SU-DHL-6 (cell line): ENCODE results near the gene NCAPH2.

Source experiments
- EZH2phosphoT487 ChIP-seq: fragments of 200-600 bp; sonication (generic), shearing (Covaris generic); conservative IDR thresholded peaks from 2 replicates; pipeline ENCODE4 v1.6.1; 2018; ENCODE audit warnings: mild to moderate bottlenecking, antibody characterized with exemption, low read length, moderate library complexity, mixed read lengths
- TF ChIP-seq, protein P1 (sequence below): fragments of 200-600 bp; sonication (generic); IDR thresholded peaks from one replicate; pipeline ENCODE4 v1.5.1; 2017; ENCODE audit warnings: antibody characterized with exemption, mild to moderate bottlenecking, low read length, moderate library complexity; ENCODE audit not compliant: insufficient read depth, poor library complexity, severe bottlenecking

DNA sequence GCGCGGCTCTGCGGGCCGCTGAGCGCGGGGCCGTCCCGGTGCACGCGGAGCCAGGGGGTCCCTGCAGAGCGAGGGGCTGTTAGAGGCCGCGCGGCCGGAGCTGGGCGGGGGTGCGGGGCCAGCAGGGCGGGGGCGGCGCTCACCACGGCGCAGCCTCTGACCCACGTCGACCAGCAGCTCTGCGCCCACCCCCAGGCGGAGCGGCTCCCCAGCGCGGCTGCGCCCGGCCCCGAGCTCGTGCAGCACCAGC lies 17.8 kb downstream of the NCAPH2 start:
- TF ChIP-seq, protein P1, sequence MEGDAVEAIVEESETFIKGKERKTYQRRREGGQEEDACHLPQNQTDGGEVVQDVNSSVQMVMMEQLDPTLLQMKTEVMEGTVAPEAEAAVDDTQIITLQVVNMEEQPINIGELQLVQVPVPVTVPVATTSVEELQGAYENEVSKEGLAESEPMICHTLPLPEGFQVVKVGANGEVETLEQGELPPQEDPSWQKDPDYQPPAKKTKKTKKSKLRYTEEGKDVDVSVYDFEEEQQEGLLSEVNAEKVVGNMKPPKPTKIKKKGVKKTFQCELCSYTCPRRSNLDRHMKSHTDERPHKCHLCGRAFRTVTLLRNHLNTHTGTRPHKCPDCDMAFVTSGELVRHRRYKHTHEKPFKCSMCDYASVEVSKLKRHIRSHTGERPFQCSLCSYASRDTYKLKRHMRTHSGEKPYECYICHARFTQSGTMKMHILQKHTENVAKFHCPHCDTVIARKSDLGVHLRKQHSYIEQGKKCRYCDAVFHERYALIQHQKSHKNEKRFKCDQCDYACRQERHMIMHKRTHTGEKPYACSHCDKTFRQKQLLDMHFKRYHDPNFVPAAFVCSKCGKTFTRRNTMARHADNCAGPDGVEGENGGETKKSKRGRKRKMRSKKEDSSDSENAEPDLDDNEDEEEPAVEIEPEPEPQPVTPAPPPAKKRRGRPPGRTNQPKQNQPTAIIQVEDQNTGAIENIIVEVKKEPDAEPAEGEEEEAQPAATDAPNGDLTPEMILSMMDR: peak; percentile 38
- TF ChIP-seq EZH2phosphoT487: no peak
